ENCODE results near the gene ZNF513. TPM values are rescaled to one million over a fixed set of nuclear protein-coding genes. Genes with fewer than 3 reads are reported as not detected.

ZNF513 gene
- total RNA-seq, 1 donor from 2014 or later = 34.4 TPM

- DNase-seq (ENCODE audit: low spot score, unreplicated experiment) = no peak
- H3K4me1 Mint-ChIP-seq (ENCODE audit: low read depth) = peaks cover 4% of the 10 kb centered on the region
- H3K27ac Mint-ChIP-seq = no peak overlapping the region
- no peak overlapping the region for H3K4me3 Mint-ChIP-seq (ENCODE audit: low read depth)
- H3K36me3 Mint-ChIP-seq (ENCODE audit: insufficient read depth) = no peaks in the 10 kb centered on the region
- no peaks in the 10 kb centered on the region for H3K27me3 Mint-ChIP-seq
- no peaks in the 10 kb centered on the region for H3K9me3 Mint-ChIP-seq (ENCODE audit: low read depth)
- TF ChIP-seq CTCF (IDR thresholded peaks at IDR 0.05; ENCODE audit: unreplicated experiment) = no peak
Measured at GRCh38 chr2:27422958-27423357, 42.4 kb upstream of the ZNF513 start.

- no peak for DNase-seq (ENCODE audit: low spot score, unreplicated experiment)
- Mint-ChIP-seq H3K4me1 (ENCODE audit: low read depth) (no peaks in the 10 kb centered on the region), H3K27ac (no peak overlapping the region), H3K9me3 (ENCODE audit: low read depth) (no peaks in the 10 kb centered on the region), H3K4me3 (ENCODE audit: low read depth) (no peak overlapping the region), H3K27me3 (no peaks in the 10 kb centered on the region), H3K36me3 (ENCODE audit: insufficient read depth) (no peaks in the 10 kb centered on the region)
- no peak for TF ChIP-seq CTCF (IDR thresholded peaks at IDR 0.05; ENCODE audit: unreplicated experiment)
Measured at GRCh38 chr2:27421660-27422250, 41.2 kb upstream of the ZNF513 start.

GRCh38 chr2:27420996-27421395 lies 40.5 kb upstream of the ZNF513 start:
- TF ChIP-seq CTCF (IDR thresholded peaks at IDR 0.05; ENCODE audit: unreplicated experiment) = no peak
- H3K27me3 Mint-ChIP-seq = no peaks in the 10 kb centered on the region
- H3K36me3 Mint-ChIP-seq (ENCODE audit: insufficient read depth) = no peaks in the 10 kb centered on the region
- no peaks in the 10 kb centered on the region for H3K4me1 Mint-ChIP-seq (ENCODE audit: low read depth)
- H3K9me3 Mint-ChIP-seq (ENCODE audit: low read depth) = no peaks in the 10 kb centered on the region
- H3K27ac Mint-ChIP-seq = no peak overlapping the region
- no peak overlapping the region for H3K4me3 Mint-ChIP-seq (ENCODE audit: low read depth)
- no peak for DNase-seq (ENCODE audit: low spot score, unreplicated experiment)

- no peaks in the 10 kb centered on the region for H3K9me3 Mint-ChIP-seq (ENCODE audit: low read depth)
- no peaks in the 10 kb centered on the region for H3K36me3 Mint-ChIP-seq (ENCODE audit: insufficient read depth)
- no peak for DNase-seq (ENCODE audit: low spot score, unreplicated experiment)
- no peak for TF ChIP-seq CTCF (IDR thresholded peaks at IDR 0.05; ENCODE audit: unreplicated experiment)
- peaks cover 7% of the 10 kb centered on the region for H3K27me3 Mint-ChIP-seq
- no peaks in the 10 kb centered on the region for H3K4me1 Mint-ChIP-seq (ENCODE audit: low read depth)
- H3K4me3 Mint-ChIP-seq (ENCODE audit: low read depth) = no peak overlapping the region
- H3K27ac Mint-ChIP-seq = no peak overlapping the region
Measured at GRCh38 chr2:27416151-27416550, 35.6 kb upstream of the ZNF513 start.

GRCh38 chr2:27412419-27413152 lies 32.1 kb upstream of the ZNF513 start:
- peaks cover 4% of the 10 kb centered on the region for H3K36me3 Mint-ChIP-seq (ENCODE audit: insufficient read depth)
- peaks cover 4% of the 10 kb centered on the region for H3K9me3 Mint-ChIP-seq (ENCODE audit: low read depth)
- H3K27me3 Mint-ChIP-seq = peaks cover 7% of the 10 kb centered on the region
- no peak for TF ChIP-seq CTCF (IDR thresholded peaks at IDR 0.05; ENCODE audit: unreplicated experiment)
- peaks cover 12% of the 10 kb centered on the region for H3K4me1 Mint-ChIP-seq (ENCODE audit: low read depth)
- no peak overlapping the region for H3K4me3 Mint-ChIP-seq (ENCODE audit: low read depth)
- DNase-seq (ENCODE audit: low spot score, unreplicated experiment) = no peak
- no peak overlapping the region for H3K27ac Mint-ChIP-seq
